HG03066 (cell line): ENCODE results near the gene HBEGF.

Experiments used
- ATAC-seq: cut with Tn5 transposase; IDR thresholded peaks from one replicate; pipeline ENCODE4 v1.9.1; 2021; ENCODE audit warnings: low read depth; ENCODE audit not compliant: unreplicated experiment

The HBEGF gene

GRCh38 chr5:140346348-140347221, at the start of gene HBEGF:
Gene HBEGF (minus strand): TSS chr5:140346603. CDS start chr5:140346328, 275 bp downstream.
- ATAC-seq, result peak; percentile 75

GRCh38 chr5:140393738-140394137, 47.3 kb upstream of the HBEGF start:
- no peak for ATAC-seq

GRCh38 chr5:140391732-140392131, 45.3 kb upstream of the HBEGF start:
- ATAC-seq, result no peak

GRCh38 chr5:140391312-140391711, 44.9 kb upstream of the HBEGF start:
- ATAC-seq, result no peak

- ATAC-seq, result no peak
Measured at GRCh38 chr5:140388052-140388451, 41.6 kb upstream of the HBEGF start.

GRCh38 chr5:140383300-140383699, 36.9 kb upstream of the HBEGF start:
- ATAC-seq, result no peak

- ATAC-seq, result no peak
Measured at GRCh38 chr5:140382866-140383265, 36.5 kb upstream of the HBEGF start.

GRCh38 chr5:140381972-140382371, 35.6 kb upstream of the HBEGF start:
- ATAC-seq, result no peak

GRCh38 chr5:140381351-140381750, 34.9 kb upstream of the HBEGF start:
- no peak for ATAC-seq

GRCh38 chr5:140372971-140373487, 26.6 kb upstream of the HBEGF start:
- no peak for ATAC-seq

GRCh38 chr5:140371356-140372151, 25.2 kb upstream of the HBEGF start:
- no peak for ATAC-seq

GRCh38 chr5:140367256-140368013, 21.0 kb upstream of the HBEGF start:
- no peak for ATAC-seq

- ATAC-seq, result no peak
Measured at GRCh38 chr5:140366589-140367255, 20.3 kb upstream of the HBEGF start.

GRCh38 chr5:140365941-140366340, 19.5 kb upstream of the HBEGF start:
- ATAC-seq, result no peak

- ATAC-seq, result no peak
Measured at GRCh38 chr5:140365282-140365681, 18.9 kb upstream of the HBEGF start.

- ATAC-seq, result no peak
Measured at GRCh38 chr5:140364472-140364765, 18.0 kb upstream of the HBEGF start.

- no peak for ATAC-seq
Measured at GRCh38 chr5:140363631-140364471, 17.4 kb upstream of the HBEGF start.

GRCh38 chr5:140362875-140363630, 16.6 kb upstream of the HBEGF start:
- peak; percentile 93 for ATAC-seq

GRCh38 chr5:140362311-140362710, 15.9 kb upstream of the HBEGF start:
- ATAC-seq, result no peak
